Activated T-helper 2 cell treated with anti-CD3 and anti-CD28 coated beads, Interferon-gamma antibody, Interleukin-2, Interleukin-4, amounts not matched to agents 10 μg/mL and 5 μg/mL and 100 μg/mL, durations not matched to agents 14 hours and 24 hours and 36 hours (primary cell): ENCODE measurements around the gene S100B. TPM values are rescaled to one million over a fixed set of nuclear protein-coding genes. Genes with fewer than 3 reads are reported as not detected.

Source experiments
- DNase-seq: peaks from one replicate; pipeline ENCODE4 v3.0.0; 2021; ENCODE audit warnings: low spot score
- H3K27ac Mint-ChIP-seq: one replicate; pipeline ENCODE4 v1.8.0; 2021; ENCODE audit warnings: mixed read lengths
- H3K27me3 Mint-ChIP-seq: one replicate; pipeline ENCODE4 v1.8.0; 2021; ENCODE audit warnings: low read depth, mixed read lengths
- H3K36me3 Mint-ChIP-seq: one replicate; pipeline ENCODE4 v1.8.0; 2021; ENCODE audit warnings: low read depth, mixed read lengths
- H3K4me1 Mint-ChIP-seq: one replicate; pipeline ENCODE4 v1.8.0; 2021; ENCODE audit warnings: low read depth, mixed read lengths
- H3K4me3 Mint-ChIP-seq: one replicate; pipeline ENCODE4 v1.8.0; 2021; ENCODE audit warnings: low read depth, mild to moderate bottlenecking, moderate library complexity, mixed read lengths
- H3K9me3 Mint-ChIP-seq: one replicate; pipeline ENCODE4 v1.8.0; 2021; ENCODE audit warnings: mixed read lengths
- intact Hi-C: fragments of 100-400 bp; cut with micrococcal nuclease; formaldehyde crosslinking; loops from one replicate; pipeline ENCODE4 v1.15.1; 2023
- total RNA-seq: library from RNA; stranded (reverse); gene quantifications from 2 replicates; pipeline ENCODE4 v1.2.3, GENCODE V29; 2022

Gene S100B
- total RNA-seq, 1 donor from 2014 or later: not detected

DNA sequence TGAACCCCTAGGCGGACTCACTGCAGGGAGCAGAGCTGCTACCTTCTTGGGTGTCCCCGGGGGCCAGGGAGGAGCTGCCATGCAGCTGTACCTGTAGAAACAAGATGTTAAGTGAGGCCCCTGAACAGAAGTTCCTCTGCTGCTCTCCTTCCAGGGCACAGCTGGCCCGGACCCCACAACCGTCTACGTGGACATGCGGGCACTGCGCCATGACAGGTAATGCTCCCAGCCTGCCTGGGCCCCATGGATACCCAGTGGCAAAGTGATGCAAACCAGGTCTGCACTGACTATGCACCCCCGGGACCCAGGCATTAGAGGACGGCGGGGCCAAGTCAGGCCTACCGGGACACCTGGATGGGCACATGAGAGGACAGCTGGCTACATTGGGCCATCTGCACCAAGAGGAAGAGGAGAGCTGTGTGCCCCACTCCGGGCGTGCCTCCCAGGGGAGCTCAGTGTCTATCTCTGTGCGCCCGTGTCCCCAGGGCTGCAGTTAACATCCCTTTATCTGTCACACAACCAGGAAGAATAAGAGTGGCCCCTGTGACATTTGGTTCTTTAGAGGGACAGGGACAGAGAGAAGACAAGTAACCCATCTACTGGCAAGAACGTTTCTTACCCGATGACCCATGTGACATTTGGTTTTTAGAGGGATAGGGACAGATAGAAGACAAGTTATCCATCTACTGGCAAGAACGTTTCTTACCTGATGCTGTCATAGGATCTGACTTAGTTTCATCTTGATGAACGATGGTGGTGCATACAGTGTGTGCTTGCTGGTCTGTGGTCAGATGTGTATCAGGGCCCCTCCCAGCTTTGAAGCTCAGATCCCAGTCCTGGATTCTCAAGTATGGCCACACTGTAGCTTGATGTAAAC lies 44.1 kb downstream of the S100B start:
- H3K36me3 Mint-ChIP-seq: peaks cover 68% of the 10 kb centered on the region
- H3K4me1 Mint-ChIP-seq: peaks cover 33% of the 10 kb centered on the region
- peak overlapping the region; percentile 75 for H3K4me3 Mint-ChIP-seq
- no peaks in the 10 kb centered on the region for H3K27me3 Mint-ChIP-seq
- no peak for DNase-seq
- no peaks in the 10 kb centered on the region for H3K9me3 Mint-ChIP-seq
- intact Hi-C loops: no loop called here
- peak overlapping the region; percentile 94 for H3K27ac Mint-ChIP-seq

DNA sequence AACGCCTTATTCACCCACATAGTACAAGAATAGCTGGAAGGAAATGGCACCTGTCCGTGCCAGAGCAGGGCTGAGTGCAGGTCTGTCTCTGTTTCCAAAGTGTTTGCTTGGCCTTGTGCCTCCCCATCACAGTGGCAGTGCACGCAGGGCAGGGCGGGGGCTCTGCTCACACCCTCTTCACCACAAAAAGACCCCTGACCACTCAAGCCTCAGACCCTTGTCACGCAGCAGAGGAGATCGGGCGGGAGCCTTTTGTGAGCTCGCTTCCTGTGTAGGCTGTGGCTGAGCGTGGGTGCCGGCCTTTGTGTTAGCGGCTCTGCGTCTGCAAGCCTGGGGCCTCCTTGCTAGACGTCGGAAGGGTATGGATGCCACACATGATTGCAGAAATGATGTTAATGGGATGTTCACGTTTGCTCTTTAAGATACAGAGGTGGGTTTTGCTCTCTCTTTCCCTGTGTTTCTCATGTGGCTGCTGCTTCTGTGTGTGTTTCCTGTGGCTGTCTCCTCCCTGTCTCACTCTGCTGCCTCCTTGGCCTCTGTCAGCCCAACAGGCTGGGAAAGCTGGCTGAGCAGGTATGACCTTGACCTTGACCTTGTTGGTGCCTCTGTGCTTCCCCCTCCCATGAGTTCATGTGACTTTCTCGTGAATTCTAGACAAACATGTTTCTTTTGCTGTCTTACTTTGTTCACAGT lies 45.4 kb downstream of the S100B start:
- Mint-ChIP-seq H3K9me3 (no peaks in the 10 kb centered on the region), H3K27me3 (no peaks in the 10 kb centered on the region), H3K4me1 (peaks cover 33% of the 10 kb centered on the region), H3K36me3 (peaks cover 63% of the 10 kb centered on the region), H3K27ac (peak overlapping the region; percentile 94), H3K4me3 (peak overlapping the region; percentile 75)
- peak; percentile 52 for DNase-seq
- intact Hi-C loops: no loop called here

DNA sequence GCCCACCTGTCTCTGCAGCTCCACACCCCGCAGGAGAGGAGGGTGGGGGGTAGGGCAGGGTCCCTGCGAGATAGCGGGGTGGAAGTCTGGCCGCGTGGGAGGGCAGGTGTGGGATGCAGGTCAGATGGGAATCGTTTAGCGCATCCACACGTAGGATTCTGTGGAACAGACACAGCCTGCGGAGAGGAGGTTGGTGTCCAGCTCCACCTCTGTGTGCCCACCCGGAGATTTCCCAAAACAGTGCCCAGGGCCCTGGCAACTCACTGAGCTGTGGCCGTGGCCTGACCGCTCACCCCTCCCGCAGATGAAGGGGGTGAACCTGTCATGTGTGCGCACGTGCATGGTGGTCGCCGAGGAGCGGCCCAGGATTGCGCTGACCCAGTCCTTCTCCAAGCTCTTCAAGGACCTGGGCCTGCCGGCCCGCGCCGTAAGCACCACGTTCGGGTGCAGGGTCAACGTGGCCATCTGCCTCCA lies 46.9 kb downstream of the S100B start:
- peaks cover 66% of the 10 kb centered on the region for H3K36me3 Mint-ChIP-seq
- H3K27me3 Mint-ChIP-seq: no peaks in the 10 kb centered on the region
- intact Hi-C loops: no loop called here
- no peak for DNase-seq
- no peak overlapping the region for H3K27ac Mint-ChIP-seq
- no peak overlapping the region for H3K4me3 Mint-ChIP-seq
- no peaks in the 10 kb centered on the region for H3K9me3 Mint-ChIP-seq
- peaks cover 33% of the 10 kb centered on the region for H3K4me1 Mint-ChIP-seq

DNA sequence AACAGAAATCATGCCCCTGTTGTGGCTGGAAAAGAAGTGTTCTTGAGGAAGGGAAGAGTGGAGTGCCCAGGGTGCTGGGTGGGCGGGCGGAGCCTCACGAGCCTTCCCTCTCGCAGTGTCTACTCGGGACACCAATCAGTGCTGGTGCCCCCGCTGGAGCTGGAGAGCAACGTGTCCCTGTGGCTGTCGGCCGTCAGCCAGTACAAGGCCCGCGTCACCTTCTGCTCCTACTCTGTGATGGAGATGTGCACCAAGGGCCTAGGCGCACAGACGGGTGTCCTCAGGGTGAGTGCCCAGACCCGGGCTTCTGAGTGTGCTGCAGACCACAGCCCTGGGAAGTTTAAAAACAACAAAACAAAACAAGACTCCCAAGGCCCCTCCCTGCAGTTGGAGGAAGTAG lies 47.4 kb downstream of the S100B start:
- Mint-ChIP-seq H3K27me3 (no peaks in the 10 kb centered on the region), H3K27ac (no peak overlapping the region), H3K9me3 (no peaks in the 10 kb centered on the region), H3K4me1 (peaks cover 33% of the 10 kb centered on the region), H3K36me3 (peaks cover 61% of the 10 kb centered on the region), H3K4me3 (no peak overlapping the region)
- intact Hi-C loops: no loop called here
- DNase-seq: no peak

DNA sequence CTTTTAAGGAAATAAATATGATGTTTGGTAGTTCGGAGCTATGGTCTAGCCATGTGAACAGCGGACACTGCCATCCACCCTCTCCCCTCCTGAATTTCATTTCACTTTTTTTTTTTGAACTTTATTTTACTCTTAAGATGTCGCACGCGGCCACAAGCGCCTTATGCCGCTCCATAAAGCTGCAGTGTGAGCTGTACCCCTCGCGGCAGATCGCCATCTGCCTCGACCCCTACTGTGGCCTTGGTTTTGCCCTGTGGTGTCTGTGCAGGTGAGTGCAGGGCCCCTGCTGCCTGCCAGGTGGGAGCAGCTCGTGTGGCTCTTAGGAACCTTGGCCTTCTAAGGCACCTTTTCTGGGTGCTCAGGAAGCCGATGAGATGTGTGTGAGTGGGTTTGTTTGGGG lies 48.1 kb downstream of the S100B start:
- H3K27ac Mint-ChIP-seq: no peak overlapping the region
- intact Hi-C loops: no loop called here
- DNase-seq: no peak

DNA sequence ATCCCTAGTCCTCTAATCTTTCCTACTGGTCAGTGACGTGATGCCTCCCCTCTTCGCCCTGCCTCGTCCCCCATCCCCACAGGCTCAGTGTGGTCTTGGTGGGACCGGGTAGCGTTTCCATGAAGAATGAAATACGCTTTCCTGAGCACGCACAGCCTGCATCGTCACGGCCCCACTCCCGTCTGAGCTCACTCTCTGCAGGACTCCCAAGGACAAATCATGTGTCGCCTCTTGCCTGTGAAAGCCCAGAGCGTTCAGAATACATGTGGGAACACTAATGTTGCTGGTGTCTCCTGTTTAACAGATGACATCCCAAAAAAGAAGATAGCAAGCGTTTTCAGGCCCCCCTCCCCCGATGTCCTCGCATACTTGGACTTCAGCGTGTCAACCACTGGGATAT lies 49.2 kb downstream of the S100B start:
- no peak overlapping the region for H3K4me3 Mint-ChIP-seq
- no peak for DNase-seq
- peaks cover 48% of the 10 kb centered on the region for H3K36me3 Mint-ChIP-seq
- H3K27ac Mint-ChIP-seq: no peak overlapping the region
- no peaks in the 10 kb centered on the region for H3K9me3 Mint-ChIP-seq
- H3K27me3 Mint-ChIP-seq: no peaks in the 10 kb centered on the region
- intact Hi-C loops: no loop called here
- H3K4me1 Mint-ChIP-seq: peaks cover 33% of the 10 kb centered on the region

More for the DNA sequence above, 48.1 kb downstream of the S100B start:
- Mint-ChIP-seq H3K4me3 (no peak overlapping the region), H3K9me3 (no peaks in the 10 kb centered on the region), H3K36me3 (peaks cover 55% of the 10 kb centered on the region), H3K27me3 (no peaks in the 10 kb centered on the region), H3K4me1 (peaks cover 33% of the 10 kb centered on the region)

DNA sequence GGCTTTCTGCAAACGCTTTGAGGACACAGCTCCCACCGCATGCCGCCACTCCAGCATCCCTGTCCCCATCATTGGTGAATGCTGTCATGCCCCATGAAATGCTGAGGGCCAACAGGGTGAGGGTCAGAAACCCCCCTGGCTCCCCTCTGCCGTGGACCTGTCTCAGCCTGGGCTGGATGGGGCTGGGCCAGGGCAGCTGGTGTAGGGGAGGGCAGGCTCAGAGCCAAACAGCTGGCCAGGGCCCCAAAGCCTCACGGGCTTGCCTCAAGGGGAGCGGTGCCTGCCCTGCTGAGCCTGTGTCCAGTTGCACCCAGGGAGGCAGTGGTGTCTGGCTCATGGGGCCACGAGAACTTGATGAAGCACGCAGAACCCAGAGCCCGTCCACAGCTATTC lies 49.7 kb downstream of the S100B start:
- Mint-ChIP-seq H3K27me3 (no peaks in the 10 kb centered on the region), H3K4me3 (no peak overlapping the region), H3K9me3 (no peaks in the 10 kb centered on the region), H3K4me1 (peaks cover 33% of the 10 kb centered on the region), H3K36me3 (peaks cover 50% of the 10 kb centered on the region), H3K27ac (no peak overlapping the region)
- DNase-seq: no peak
- intact Hi-C loops: no loop called here

DNA sequence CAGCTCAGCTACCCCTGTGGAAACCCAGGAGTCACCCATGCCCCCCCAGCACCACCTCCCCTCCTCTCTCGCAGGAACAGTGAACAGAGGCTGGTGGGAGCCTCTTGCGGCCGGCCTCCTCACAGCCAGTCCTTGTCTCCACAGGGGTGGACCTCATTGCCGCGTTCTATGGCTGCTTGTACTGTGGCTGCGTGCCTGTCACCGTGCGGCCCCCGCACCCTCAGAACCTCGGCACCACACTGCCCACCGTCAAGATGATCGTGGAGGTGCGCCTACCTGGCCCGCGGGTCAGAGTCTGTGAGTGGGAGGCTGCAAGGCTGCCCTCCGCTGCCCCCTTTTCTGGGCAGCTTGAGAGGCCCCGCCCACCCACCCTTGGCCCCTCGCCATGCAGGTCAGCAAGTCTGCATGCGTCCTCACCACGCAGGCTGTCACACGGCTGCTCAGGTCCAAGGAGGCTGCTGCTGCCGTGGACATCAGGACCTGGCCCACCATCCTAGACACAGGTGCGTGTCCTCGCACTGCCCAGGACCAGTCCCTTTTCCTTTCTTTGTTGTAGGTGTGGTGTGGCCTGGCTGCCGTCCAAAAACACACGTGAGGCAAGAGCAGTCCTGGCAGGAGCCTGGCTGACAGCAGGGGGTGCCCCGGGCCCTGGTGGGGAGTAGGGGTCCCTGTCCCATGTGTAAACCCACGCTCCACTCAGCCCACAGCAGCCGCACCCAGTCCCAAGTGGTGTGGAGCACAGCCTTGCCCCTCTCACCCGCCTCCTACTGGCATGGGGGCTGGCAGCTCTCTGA lies 50.3 kb downstream of the S100B start:
- Mint-ChIP-seq H3K27ac (no peak overlapping the region), H3K4me3 (no peak overlapping the region), H3K27me3 (no peaks in the 10 kb centered on the region), H3K9me3 (no peaks in the 10 kb centered on the region), H3K36me3 (peaks cover 47% of the 10 kb centered on the region), H3K4me1 (peaks cover 29% of the 10 kb centered on the region)
- no peak for DNase-seq
- intact Hi-C loops: no loop called here

DNA sequence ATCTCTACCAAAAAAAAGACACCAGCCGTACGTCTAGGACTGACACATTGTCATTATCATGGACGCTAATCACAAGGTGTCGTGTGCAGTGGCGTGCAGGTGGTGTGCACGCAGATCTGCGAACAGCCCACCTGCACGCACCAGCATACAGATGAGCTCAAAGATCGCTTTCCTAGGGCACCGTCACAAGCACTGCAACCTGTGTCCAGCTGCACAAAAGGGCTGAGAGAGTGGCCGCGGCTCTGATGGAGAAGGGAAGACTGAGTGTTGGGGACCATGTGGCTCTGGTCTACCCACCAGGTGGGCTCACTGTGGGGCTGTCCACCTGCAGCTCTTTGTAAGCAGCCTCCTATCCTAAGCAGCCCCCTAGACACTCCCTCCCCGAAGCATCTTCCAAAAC lies 50.9 kb downstream of the S100B start:
- H3K27me3 Mint-ChIP-seq: no peaks in the 10 kb centered on the region
- intact Hi-C loops: no loop called here
- H3K27ac Mint-ChIP-seq: no peak overlapping the region

DNA sequence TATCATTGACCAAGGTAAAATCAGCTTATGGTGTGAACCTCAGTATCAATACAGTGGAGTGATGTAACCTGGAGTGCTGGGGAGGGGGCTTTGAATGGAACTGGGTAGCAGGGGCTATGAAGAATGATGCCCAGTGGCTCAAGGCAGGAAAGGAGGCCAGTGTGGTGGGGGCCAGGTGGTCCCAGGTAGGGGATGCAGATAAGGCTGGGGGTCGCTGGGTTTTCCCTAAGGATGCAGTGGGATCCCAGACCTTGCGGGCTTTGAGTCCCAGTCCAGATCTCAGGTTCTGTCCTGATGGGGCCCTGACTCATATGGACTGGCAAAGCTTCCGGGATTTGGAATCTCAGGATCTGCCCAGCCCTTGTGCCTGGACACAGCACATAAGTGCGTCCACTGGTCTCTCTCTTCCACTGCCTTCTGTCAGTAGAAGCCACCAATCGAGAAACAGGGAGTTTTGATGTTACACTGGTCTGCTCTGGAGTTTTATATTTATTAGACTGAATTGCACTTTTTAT lies 52.0 kb downstream of the S100B start:
- Mint-ChIP-seq H3K27me3 (no peaks in the 10 kb centered on the region), H3K9me3 (no peaks in the 10 kb centered on the region), H3K4me3 (no peak overlapping the region), H3K27ac (no peak overlapping the region), H3K36me3 (peaks cover 50% of the 10 kb centered on the region), H3K4me1 (peaks cover 21% of the 10 kb centered on the region)
- intact Hi-C loops: no loop called here
- no peak for DNase-seq

More for the DNA sequence above, 50.9 kb downstream of the S100B start:
- Mint-ChIP-seq H3K9me3 (no peaks in the 10 kb centered on the region), H3K4me3 (no peak overlapping the region), H3K4me1 (peaks cover 23% of the 10 kb centered on the region), H3K36me3 (peaks cover 44% of the 10 kb centered on the region)
- DNase-seq: no peak

DNA sequence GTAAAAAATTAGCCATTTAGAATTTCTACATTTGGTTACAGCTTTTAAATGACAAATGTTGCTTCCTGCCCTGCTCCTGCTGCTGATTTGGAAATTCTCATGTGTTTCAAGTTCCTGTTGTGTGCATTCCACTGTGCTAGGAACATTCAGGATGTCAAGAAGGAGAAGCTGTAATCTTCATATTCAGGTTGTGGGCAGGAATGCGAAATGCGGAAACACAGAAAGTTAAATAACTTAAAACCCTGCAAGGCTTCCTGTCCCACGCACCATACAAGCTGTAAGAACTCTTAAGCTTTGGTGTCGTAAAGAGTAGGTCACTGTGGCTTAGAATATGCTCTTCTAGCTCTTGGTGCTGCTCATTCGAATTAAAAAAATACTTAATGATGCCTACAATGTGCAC lies 52.6 kb downstream of the S100B start:
- DNase-seq: no peak
- H3K27me3 Mint-ChIP-seq: no peaks in the 10 kb centered on the region
- no peaks in the 10 kb centered on the region for H3K9me3 Mint-ChIP-seq
- H3K36me3 Mint-ChIP-seq: peaks cover 51% of the 10 kb centered on the region
- peaks cover 21% of the 10 kb centered on the region for H3K4me1 Mint-ChIP-seq
- no peak overlapping the region for H3K27ac Mint-ChIP-seq
- H3K4me3 Mint-ChIP-seq: no peak overlapping the region
- intact Hi-C loops: no loop called here

DNA sequence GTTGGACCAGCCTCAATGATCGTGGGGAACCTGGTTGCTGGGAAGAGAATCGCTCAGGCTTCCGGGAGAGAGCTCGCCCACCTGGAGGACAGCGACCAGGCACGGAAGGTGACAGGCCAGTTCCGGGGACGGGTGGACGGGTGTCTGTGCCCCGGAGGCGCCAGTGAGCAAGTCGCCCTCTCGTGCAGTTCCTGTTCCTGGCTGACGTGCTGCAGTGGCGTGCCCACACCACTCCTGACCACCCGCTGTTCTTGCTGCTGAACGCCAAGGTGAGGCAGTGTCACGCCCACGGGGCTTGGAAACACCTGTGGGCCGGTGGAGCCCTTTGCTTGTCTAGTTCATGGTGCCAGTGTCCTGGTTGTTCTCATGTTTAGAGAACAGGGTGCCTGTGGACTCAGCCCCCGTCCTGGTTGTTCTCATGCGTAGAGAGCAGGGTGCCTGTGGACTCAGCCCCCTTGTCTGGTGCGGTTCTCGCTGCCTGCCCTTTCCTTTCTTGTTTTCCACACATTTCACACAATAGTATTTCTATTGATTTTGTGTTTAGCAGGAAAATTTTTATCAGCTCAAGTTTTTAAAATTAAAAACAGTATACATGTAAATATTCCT lies 53.1 kb downstream of the S100B start:
- Mint-ChIP-seq H3K9me3 (no peaks in the 10 kb centered on the region), H3K27me3 (no peaks in the 10 kb centered on the region), H3K27ac (no peak overlapping the region), H3K4me1 (peaks cover 21% of the 10 kb centered on the region), H3K36me3 (peaks cover 50% of the 10 kb centered on the region), H3K4me3 (peak overlapping the region; percentile 8)
- intact Hi-C loops: no loop called here
- DNase-seq: no peak
